ENCODE data around the gene ZDHHC1. TPM values are rescaled to one million over a fixed set of nuclear protein-coding genes. Genes with fewer than 3 reads are reported as not detected.

The ZDHHC1 gene
- total and polyA plus RNA-seq, 3 donors from 2014 or later: 26.7 to 62.7 (median 62.0) TPM

GRCh38 chr16:67426950-67427349, 10.7 kb upstream of the ZDHHC1 start:
- TF ChIP-seq CTCF (IDR thresholded peaks at IDR 0.05) (no peak), POLR2A (IDR thresholded peaks at IDR 0.05) (no peak)
- H3K4me3 ChIP-seq: no peak overlapping the region
- peaks cover 29% of the 10 kb centered on the region for H3K4me1 ChIP-seq
- H3K36me3 ChIP-seq (ENCODE audit: low read depth, missing control alignments): no peaks in the 10 kb centered on the region
- no peak for DNase-seq
- intact Hi-C loops (cut with DNase I; ENCODE audit: low total_unique reads): loop anchor here (5.0 kb wide), 1 partner anchor 40 kb away; no protein-coding TSS in a partner anchor
- H3K27ac ChIP-seq: no peak overlapping the region
- WGBS, 2 donors: 72 to 86% methylated on average over 7 of the region's 7 CpGs
- H3K9me3 ChIP-seq: no peaks in the 10 kb centered on the region
- H3K27me3 ChIP-seq: no peaks in the 10 kb centered on the region

- H3K9me3 ChIP-seq: no peaks in the 10 kb centered on the region
- WGBS, 2 donors: 90 to 91% methylated on average over 6 to 7 of the region's 7 CpGs
- H3K27ac ChIP-seq: no peak overlapping the region
- peaks cover 23% of the 10 kb centered on the region for H3K4me1 ChIP-seq
- H3K4me3 ChIP-seq: no peak overlapping the region
- intact Hi-C loops (cut with DNase I; ENCODE audit: low total_unique reads): loop anchor here (5.0 kb wide), 1 partner anchor 41 kb away; no protein-coding TSS in a partner anchor
- TF ChIP-seq POLR2A (IDR thresholded peaks at IDR 0.05) (no peak), CTCF (IDR thresholded peaks at IDR 0.05) (no peak)
- H3K27me3 ChIP-seq: no peaks in the 10 kb centered on the region
- DNase-seq: no peak
- H3K36me3 ChIP-seq (ENCODE audit: low read depth, missing control alignments): no peaks in the 10 kb centered on the region
Measured at GRCh38 chr16:67426022-67426421, 9.7 kb upstream of the ZDHHC1 start.

GRCh38 chr16:67425580-67425979, 9.3 kb upstream of the ZDHHC1 start:
- intact Hi-C loops (cut with DNase I; ENCODE audit: low total_unique reads): loop anchor here (5.0 kb wide), 1 partner anchor 42 kb away; no protein-coding TSS in a partner anchor
- no peaks in the 10 kb centered on the region for H3K27me3 ChIP-seq

GRCh38 chr16:67425061-67425460, 8.8 kb upstream of the ZDHHC1 start:
- H3K4me3 ChIP-seq: no peak overlapping the region
- 61 to 72% methylated on average over 6 of the region's 6 CpGs for WGBS, 2 donors
- no peaks in the 10 kb centered on the region for H3K9me3 ChIP-seq
- H3K36me3 ChIP-seq (ENCODE audit: low read depth, missing control alignments): no peaks in the 10 kb centered on the region
- peaks cover 16% of the 10 kb centered on the region for H3K4me1 ChIP-seq
- H3K27me3 ChIP-seq: no peaks in the 10 kb centered on the region
- TF ChIP-seq CTCF (IDR thresholded peaks at IDR 0.05) (no peak), POLR2A (IDR thresholded peaks at IDR 0.05) (no peak)
- H3K27ac ChIP-seq: no peak overlapping the region
- intact Hi-C loops (cut with DNase I; ENCODE audit: low total_unique reads): loop anchor here (5.0 kb wide), 1 partner anchor 42 kb away; no protein-coding TSS in a partner anchor
- no peak for DNase-seq

More at GRCh38 chr16:67425580-67425979, 9.3 kb upstream of the ZDHHC1 start:
- 79 to 86% methylated on average over 3 to 4 of the region's 4 CpGs for WGBS, 2 donors
- Histone ChIP-seq H3K4me3 (no peak overlapping the region), H3K27ac (no peak overlapping the region), H3K4me1 (peaks cover 21% of the 10 kb centered on the region), H3K9me3 (no peaks in the 10 kb centered on the region), H3K36me3 (ENCODE audit: low read depth, missing control alignments) (no peaks in the 10 kb centered on the region)
- TF ChIP-seq CTCF (IDR thresholded peaks at IDR 0.05) (no peak), POLR2A (IDR thresholded peaks at IDR 0.05) (no peak)
- DNase-seq: no peak

- 55 to 78% methylated on average over 5 of the region's 5 CpGs for WGBS, 2 donors
- intact Hi-C loops (cut with DNase I; ENCODE audit: low total_unique reads): no loop called here
- Histone ChIP-seq H3K27ac (no peak overlapping the region), H3K4me1 (peaks cover 14% of the 10 kb centered on the region), H3K9me3 (no peaks in the 10 kb centered on the region), H3K27me3 (no peaks in the 10 kb centered on the region), H3K4me3 (no peak overlapping the region), H3K36me3 (ENCODE audit: low read depth, missing control alignments) (no peaks in the 10 kb centered on the region)
- DNase-seq: no peak
- TF ChIP-seq POLR2A (IDR thresholded peaks at IDR 0.05) (no peak), CTCF (IDR thresholded peaks at IDR 0.05) (no peak)
Measured at GRCh38 chr16:67424261-67424615, 8.0 kb upstream of the ZDHHC1 start.

Measured in testis (tissue), 3 donors.